Esophagus mucosa (tissue), 1 donor: ENCODE measurements around the gene DNAH10. TPM values are rescaled to one million over a fixed set of nuclear protein-coding genes. Genes with fewer than 3 reads are reported as not detected.
A peak's percentile ranks its signal among the peaks of the same experiment; 100 is the strongest.
"Not testable (repeated sequence)": the region's sequence is repeated elsewhere in the genome, so short reads cannot be mapped to it uniquely, and the experiment has no call there.

ENCODE experiments used
- ATAC-seq: fragments of 200-7000 bp; cut with Tn5 transposase; one replicate; pipeline ENCODE4 v1.9.1; 2020
- total RNA-seq: library from RNA; stranded (reverse); gene quantifications from one replicate; pipeline ENCODE4 v1.2.4, GENCODE V29; 2023
- donor health status: DM: yes; HTN: yes; CAD: no.

The DNAH10 gene
- total RNA-seq, 1 donor from 2014 or later, result 0.12 TPM

GRCh38 chr12:123937707-123938591 lies 175.8 kb downstream of the DNAH10 start:
- no peak for ATAC-seq

DNA sequence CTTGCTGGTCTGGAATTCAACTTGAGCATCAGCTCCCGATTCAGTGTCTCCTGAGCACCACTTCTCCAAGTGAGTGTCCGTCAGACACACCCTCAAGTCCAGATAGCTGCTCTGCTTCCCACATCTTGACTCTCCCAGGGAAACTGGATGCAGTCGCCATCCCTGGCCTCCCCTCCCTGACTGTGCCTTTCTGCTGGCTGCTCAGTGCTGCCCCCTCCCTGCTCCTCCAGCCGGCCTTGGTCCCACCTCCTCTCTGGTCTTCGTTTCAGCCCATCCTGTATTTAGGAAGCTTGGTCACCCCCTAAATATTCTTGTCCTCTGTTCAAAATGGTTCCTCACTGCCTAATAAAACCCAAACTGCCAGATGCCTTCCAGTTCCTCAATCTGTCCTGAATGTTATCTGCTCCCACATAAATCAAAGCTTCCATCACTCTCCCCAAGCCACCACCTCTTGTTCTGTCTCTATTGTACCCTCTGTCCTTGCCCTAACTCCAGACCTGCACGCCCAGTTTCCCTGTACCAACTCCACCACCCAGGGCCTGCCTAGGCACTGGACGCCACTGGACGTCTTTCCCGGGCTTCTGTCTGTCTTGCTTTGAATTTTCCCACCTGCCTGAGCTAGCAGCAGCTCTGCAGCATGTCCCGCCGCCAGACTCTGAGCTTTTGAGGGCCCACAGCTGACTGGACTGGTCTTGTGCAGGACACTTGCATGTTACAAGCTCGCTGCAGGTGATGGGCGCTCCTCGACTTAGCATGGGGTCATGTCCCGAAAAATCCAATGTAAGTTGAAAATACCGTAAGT lies 176.8 kb downstream of the DNAH10 start:
- ATAC-seq, result no peak

- ATAC-seq, result no peak
Observed at GRCh38 chr12:123939716-123940626, 177.9 kb downstream of the DNAH10 start.

DNA sequence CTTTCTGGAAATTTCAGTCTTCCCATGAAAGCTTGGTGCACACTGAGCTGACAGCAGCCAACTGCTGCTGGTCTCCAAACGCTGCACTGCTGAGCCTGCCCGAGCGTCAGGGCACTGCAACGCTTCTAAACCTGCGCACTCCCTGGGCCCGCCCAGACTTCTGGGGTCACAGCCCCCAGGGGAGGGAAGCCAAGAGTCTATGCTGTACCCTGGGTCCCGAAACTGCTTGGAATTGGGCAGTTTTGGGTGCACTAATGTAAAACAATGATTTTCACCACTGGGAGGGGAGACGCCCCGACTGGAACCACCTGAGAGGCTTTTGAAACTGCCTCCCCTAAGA lies 178.5 kb downstream of the DNAH10 start:
- ATAC-seq, result no peak

- no peak for ATAC-seq
Observed at GRCh38 chr12:123941000-123941399, 178.9 kb downstream of the DNAH10 start.

DNA sequence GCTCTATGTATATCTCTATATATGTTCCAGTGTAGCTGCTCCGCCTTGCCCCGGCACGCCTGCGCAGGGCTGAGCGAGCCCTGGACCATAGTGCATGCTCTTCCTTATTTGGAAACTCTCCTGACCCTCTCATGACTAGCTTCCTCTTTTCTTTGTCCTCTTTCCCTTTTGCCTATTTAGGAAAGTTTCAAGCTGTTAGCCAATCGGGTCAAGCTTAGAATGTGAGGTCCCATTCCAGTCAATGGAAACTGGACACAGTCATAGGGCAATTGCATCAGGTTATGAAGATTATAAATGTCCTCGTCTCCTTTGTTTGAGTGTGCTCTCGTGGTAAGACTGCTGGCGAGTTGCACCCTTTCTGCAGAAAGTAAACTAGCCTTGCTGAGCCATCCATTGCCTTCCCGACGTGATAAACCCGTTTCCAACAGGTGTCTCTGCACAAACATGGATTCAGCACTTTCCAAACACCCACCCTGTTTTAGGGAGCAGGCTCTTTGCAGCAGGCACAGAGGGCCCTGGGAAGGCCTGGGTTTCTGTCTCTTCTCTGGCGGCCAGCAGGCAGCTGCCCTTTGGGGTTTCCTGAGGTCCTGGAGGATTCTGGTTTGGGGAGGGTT lies 179.6 kb downstream of the DNAH10 start:
- ATAC-seq, result no peak

DNA sequence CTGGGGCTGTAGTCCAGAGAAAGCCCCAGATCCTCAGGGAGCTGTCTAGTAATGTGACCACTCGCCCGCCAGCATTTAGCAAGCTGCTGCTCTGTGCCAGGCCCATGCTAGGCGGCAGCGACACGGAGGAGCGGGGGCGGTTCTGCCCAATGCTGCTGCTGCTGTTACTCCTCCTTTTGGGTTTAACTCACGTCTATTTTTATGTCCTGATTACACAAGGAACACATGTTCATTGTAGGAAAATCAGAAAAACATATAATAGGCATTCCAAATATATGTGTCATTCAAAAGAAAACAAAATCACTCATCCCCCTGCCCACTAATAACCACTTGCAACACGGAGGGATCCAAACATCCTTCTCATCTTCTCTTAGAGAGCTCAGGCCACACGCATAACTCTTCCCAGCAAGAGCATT lies 180.1 kb downstream of the DNAH10 start:
- no peak for ATAC-seq

DNA sequence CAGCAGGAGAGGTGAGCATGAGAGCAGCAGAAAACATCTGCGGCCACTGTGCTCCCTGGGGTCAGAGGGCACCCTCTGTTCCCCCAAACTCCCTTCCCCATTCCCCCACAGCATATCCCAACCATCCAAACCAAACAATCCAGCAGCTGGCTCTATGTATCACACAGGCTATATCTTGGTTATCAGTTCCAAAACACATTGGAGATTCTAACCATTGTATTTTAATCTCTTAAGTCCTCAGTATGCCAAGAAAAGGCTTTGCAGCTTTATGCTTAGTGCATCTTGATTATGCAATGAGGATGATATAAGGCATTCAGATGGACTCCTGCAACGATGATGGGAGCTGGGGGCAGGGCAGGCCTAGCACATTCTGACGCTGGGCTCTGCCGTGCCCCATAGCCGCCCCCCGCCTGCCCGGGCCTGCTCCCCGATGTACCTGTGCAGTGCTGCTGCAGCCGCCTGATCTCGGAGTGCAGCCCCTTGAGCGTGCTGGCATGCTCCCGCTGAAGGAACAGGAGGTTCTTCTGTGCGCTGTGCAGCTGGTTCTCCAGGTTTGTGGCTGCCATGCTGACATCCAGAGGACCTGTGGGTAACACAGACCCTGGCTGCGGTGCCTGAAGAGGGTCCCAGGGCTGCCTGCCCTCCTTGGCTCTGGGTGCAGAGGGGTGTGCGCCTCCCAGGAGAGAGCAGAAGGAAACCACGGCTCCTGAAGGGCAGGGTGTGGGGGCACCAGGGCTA lies 181.0 kb downstream of the DNAH10 start:
- ATAC-seq, result peak; percentile 19

- no peak for ATAC-seq
Observed at GRCh38 chr12:123943816-123944215, 181.7 kb downstream of the DNAH10 start.

GRCh38 chr12:123944696-123945095 lies 182.6 kb downstream of the DNAH10 start:
- ATAC-seq, result no peak

DNA sequence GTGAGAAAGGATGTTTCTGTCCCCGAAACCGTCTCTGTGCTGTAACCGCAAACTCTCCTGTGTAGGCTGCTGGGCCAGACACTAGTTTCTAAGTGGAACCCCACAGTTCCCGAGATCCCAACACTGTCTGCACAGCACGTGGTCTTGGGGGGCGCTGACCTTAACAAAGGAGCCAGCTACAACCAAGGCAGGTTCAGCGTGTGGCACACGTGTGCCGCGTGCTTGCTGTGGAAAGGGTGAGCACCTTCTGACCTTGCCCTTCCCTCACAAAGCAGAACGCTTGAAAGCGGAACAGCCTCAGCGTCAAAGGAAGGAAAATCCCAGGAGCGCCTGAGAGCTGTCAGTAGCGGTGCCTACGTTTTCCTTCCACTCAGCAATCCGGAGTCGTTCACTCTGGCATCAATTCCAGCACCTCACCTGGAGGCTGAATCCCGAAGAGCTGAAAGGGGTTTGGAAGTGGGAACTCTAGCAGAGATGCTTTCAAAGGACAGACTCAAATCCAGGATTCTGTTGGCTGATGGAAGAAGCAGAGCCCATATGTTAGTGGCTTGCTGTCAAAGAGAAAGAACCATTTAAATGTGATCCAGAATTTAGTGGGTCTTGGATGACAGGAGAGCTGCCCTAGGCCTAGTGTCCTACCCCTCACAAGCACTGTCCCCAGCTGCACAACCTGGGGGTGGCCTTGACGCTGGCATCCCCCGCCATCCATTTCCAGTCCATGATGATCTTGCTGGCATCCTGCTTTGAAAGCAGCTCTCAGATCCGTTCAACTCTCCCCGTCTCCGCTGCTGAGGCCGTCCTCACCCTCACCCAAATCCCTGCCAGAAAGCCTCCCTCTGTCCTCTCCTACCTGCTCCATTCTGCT lies 183.4 kb downstream of the DNAH10 start:
- ATAC-seq, result no peak

DNA sequence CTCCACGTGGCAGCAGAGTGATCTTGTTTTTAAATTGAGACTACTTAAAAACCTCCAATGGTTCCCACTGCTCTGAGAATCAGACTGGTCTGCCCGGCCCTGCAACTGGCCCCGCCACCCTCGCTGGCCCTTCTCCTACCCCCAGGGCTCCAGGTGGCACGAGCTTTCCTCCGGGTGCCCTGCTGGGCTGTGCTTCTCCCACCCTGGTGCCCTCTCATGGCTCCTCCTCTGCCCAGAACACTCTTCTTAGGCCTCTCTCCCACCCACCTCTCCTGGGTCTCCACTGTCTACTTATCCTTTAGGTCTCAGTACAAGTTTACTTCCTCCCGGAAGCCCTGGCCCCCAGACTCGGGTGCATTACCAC lies 184.0 kb downstream of the DNAH10 start:
- ATAC-seq, result no peak

- ATAC-seq, result not testable (repeated sequence)
Observed at GRCh38 chr12:123946516-123947505, 184.7 kb downstream of the DNAH10 start.

GRCh38 chr12:123947531-123947930 lies 185.4 kb downstream of the DNAH10 start:
- not testable (repeated sequence) for ATAC-seq

GRCh38 chr12:123948401-123948795 lies 186.3 kb downstream of the DNAH10 start:
- ATAC-seq, result no peak

GRCh38 chr12:123948796-123949769 lies 187.0 kb downstream of the DNAH10 start:
- ATAC-seq, result no peak

- no peak for ATAC-seq
Observed at GRCh38 chr12:123949770-123950165, 187.7 kb downstream of the DNAH10 start.
